WERI-Rb-1 (cell line): ENCODE results near the gene ENOX2.

Experiments used
- DNase-seq: peaks from one replicate; pipeline ENCODE4 v3.0.0-alpha.2; 2020
- H3K27ac ChIP-seq: fragments of 250-450 bp; sonication (Bioruptor Pico); 2 replicates; pipeline ENCODE4 v1.5.1; 2020; ENCODE audit warnings: mild to moderate bottlenecking, moderate library complexity
- H3K27me3 ChIP-seq: fragments of 250-450 bp; sonication (Bioruptor Pico); 2 replicates; pipeline ENCODE4 v1.5.1; 2021; ENCODE audit warnings: mild to moderate bottlenecking, low read depth, moderate library complexity; ENCODE audit not compliant: insufficient read depth, severe bottlenecking
- H3K36me3 ChIP-seq: fragments of 250-450 bp; sonication (Bioruptor Pico); 2 replicates; pipeline ENCODE4 v1.5.1; 2020; ENCODE audit warnings: mild to moderate bottlenecking, moderate library complexity
- H3K4me3 ChIP-seq: 2 replicates; pipeline ENCODE4 v1.5.1; 2011; ENCODE audit warnings: low read depth, mild to moderate bottlenecking, control low read depth, low read length
- H3K9me3 ChIP-seq: fragments of 250-450 bp; sonication (Bioruptor Pico); 2 replicates; pipeline ENCODE4 v1.5.1; 2021; ENCODE audit warnings: mild to moderate bottlenecking, moderate library complexity; ENCODE audit not compliant: severe bottlenecking
- CTCF ChIP-seq: IDR thresholded peaks from 2 replicates; pipeline ENCODE4 v1.5.1; 2011; ENCODE audit warnings: low read depth, mild to moderate bottlenecking, control low read depth, inconsistent platforms, low read length

ENOX2 gene

GRCh38 chrX:130789793-130790192 is 113.2 kb downstream of the ENOX2 start:
- no peak overlapping the region for H3K27ac ChIP-seq
- peaks cover 3% of the 10 kb centered on the region for H3K27me3 ChIP-seq
- H3K36me3 ChIP-seq = no peaks in the 10 kb centered on the region
- TF ChIP-seq CTCF = no peak
- DNase-seq = no peak
- no peaks in the 10 kb centered on the region for H3K9me3 ChIP-seq
- no peak overlapping the region for H3K4me3 ChIP-seq

GRCh38 chrX:130788786-130789581 is 114.0 kb downstream of the ENOX2 start:
- Histone ChIP-seq H3K4me3 (no peak overlapping the region), H3K27ac (no peak overlapping the region), H3K27me3 (no peaks in the 10 kb centered on the region), H3K9me3 (no peaks in the 10 kb centered on the region), H3K36me3 (no peaks in the 10 kb centered on the region)
- no peak for TF ChIP-seq CTCF
- no peak for DNase-seq

GRCh38 chrX:130786030-130786429 is 117.0 kb downstream of the ENOX2 start:
- Histone ChIP-seq H3K4me3 (no peak overlapping the region), H3K27ac (no peak overlapping the region), H3K9me3 (no peaks in the 10 kb centered on the region), H3K36me3 (no peaks in the 10 kb centered on the region), H3K27me3 (no peaks in the 10 kb centered on the region)
- TF ChIP-seq CTCF = no peak
- no peak for DNase-seq

- H3K27ac ChIP-seq = no peak overlapping the region
- TF ChIP-seq CTCF = no peak
- DNase-seq = no peak
Measured at GRCh38 chrX:130778773-130779172, 124.2 kb downstream of the ENOX2 start.

GRCh38 chrX:130775849-130776248 is 127.2 kb downstream of the ENOX2 start:
- no peak for TF ChIP-seq CTCF
- Histone ChIP-seq H3K9me3 (no peaks in the 10 kb centered on the region), H3K27ac (no peak overlapping the region), H3K27me3 (peaks cover 5% of the 10 kb centered on the region), H3K4me3 (no peak overlapping the region), H3K36me3 (no peaks in the 10 kb centered on the region)
- DNase-seq = no peak

More at GRCh38 chrX:130778773-130779172, 124.2 kb downstream of the ENOX2 start:
- peaks cover 5% of the 10 kb centered on the region for H3K27me3 ChIP-seq
- no peaks in the 10 kb centered on the region for H3K36me3 ChIP-seq
- no peaks in the 10 kb centered on the region for H3K9me3 ChIP-seq
- no peak overlapping the region for H3K4me3 ChIP-seq

GRCh38 chrX:130772776-130773143 is 130.2 kb downstream of the ENOX2 start:
- H3K27me3 ChIP-seq = peaks cover 2% of the 10 kb centered on the region
- no peak overlapping the region for H3K27ac ChIP-seq
- no peaks in the 10 kb centered on the region for H3K9me3 ChIP-seq
- H3K4me3 ChIP-seq = no peak overlapping the region
- no peak for DNase-seq
- TF ChIP-seq CTCF = no peak
- H3K36me3 ChIP-seq = no peaks in the 10 kb centered on the region
